Esophagus muscularis mucosa (tissue), 3 donors: Measurements from ENCODE around the gene KIF22.

Experiments used
- POLR2A ChIP-seq: fragments of 450-650 bp; IDR thresholded peaks from one replicate; pipeline ENCODE4 v1.6.1; 2017; ENCODE audit warnings: antibody characterized with exemption, moderate library complexity, mild to moderate bottlenecking, low read depth
- TF ChIP-seq, protein P1 (sequence below), 3 experiments: fragments of 200-600 bp in 2 of 3; fragments of 450-650 bp in 1 of 3; sonication (generic) in 2 of 3; IDR thresholded peaks; one replicate each; pipeline ENCODE4 v1.5.1; 2017 to 2019; ENCODE audit warnings: antibody characterized with exemption in 3 of 3, mild to moderate bottlenecking in 2 of 3, moderate library complexity in 1 of 3

DNA sequence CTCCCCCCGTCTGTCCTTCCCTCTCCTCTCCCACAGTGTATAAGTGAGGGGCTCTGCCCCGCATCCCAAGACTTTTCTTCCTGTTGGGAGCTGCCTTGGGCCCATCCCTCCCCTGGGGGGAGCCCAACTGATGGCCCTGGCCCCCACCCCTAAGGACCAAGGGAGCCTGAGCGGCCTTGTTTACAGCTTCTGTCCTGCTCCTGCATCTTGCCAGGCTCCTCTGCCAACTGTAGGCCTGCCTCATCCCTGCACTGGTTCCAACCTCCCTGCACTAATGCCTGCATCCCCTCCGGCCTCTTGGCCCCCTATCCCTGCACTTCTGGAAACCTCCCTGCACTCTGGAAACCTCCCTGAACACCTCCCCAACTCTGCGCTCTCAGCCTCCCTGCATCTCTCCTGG, 24.0 kb downstream of the KIF22 start:
- TF ChIP-seq, protein P1, sequence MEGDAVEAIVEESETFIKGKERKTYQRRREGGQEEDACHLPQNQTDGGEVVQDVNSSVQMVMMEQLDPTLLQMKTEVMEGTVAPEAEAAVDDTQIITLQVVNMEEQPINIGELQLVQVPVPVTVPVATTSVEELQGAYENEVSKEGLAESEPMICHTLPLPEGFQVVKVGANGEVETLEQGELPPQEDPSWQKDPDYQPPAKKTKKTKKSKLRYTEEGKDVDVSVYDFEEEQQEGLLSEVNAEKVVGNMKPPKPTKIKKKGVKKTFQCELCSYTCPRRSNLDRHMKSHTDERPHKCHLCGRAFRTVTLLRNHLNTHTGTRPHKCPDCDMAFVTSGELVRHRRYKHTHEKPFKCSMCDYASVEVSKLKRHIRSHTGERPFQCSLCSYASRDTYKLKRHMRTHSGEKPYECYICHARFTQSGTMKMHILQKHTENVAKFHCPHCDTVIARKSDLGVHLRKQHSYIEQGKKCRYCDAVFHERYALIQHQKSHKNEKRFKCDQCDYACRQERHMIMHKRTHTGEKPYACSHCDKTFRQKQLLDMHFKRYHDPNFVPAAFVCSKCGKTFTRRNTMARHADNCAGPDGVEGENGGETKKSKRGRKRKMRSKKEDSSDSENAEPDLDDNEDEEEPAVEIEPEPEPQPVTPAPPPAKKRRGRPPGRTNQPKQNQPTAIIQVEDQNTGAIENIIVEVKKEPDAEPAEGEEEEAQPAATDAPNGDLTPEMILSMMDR (IDR thresholded peaks at IDR 0.05): no peak
- TF ChIP-seq POLR2A: no peak
